Stimulated activated CD4-positive, alpha-beta T cell treated with anti-CD3 and anti-CD28 coated beads, Interleukin-1b, Interleukin-23, amount 100 ng/mL, for 24 hours (primary cell): Measurements from ENCODE around the gene PAX8.

ENCODE experiments used
- DNase-seq, 4 experiments: peaks; one replicate each; pipeline ENCODE4 v3.0.0-alpha.2; 2020; ENCODE audit warnings: low read depth in 4 of 4, low spot score in 1 of 4

Gene PAX8

GRCh38 chr2:113186433-113186796, 92.3 kb downstream of the PAX8 start:
- DNase-seq: no peak

GRCh38 chr2:113185664-113186432, 92.9 kb downstream of the PAX8 start:
- DNase-seq: no peak

- DNase-seq: no peak
These were observed 94.0 kb downstream of the PAX8 start for GRCh38 chr2:113184531-113185230.

GRCh38 chr2:113183703-113184102, 95.0 kb downstream of the PAX8 start:
- no peak for DNase-seq

GRCh38 chr2:113183264-113183663, 95.5 kb downstream of the PAX8 start:
- DNase-seq: no peak

- DNase-seq: no peak
These were observed 96.1 kb downstream of the PAX8 start for GRCh38 chr2:113182471-113183260.

- no peak for DNase-seq
These were observed 97.3 kb downstream of the PAX8 start for GRCh38 chr2:113181258-113182051.

GRCh38 chr2:113180131-113180946, 98.4 kb downstream of the PAX8 start:
- no peak for DNase-seq

GRCh38 chr2:113179446-113180045, 99.2 kb downstream of the PAX8 start:
- DNase-seq: no peak

- DNase-seq: peak in 2 of 4 experiments; percentile 45 to 46
These were observed 99.8 kb downstream of the PAX8 start for GRCh38 chr2:113178891-113179290.

- DNase-seq: no peak
These were observed 100.5 kb downstream of the PAX8 start for GRCh38 chr2:113178069-113178746.

- no peak for DNase-seq
These were observed 101.9 kb downstream of the PAX8 start for GRCh38 chr2:113176696-113177355.

- no peak for DNase-seq
These were observed 102.7 kb downstream of the PAX8 start for GRCh38 chr2:113175736-113176695.

GRCh38 chr2:113175042-113175628, 103.6 kb downstream of the PAX8 start:
- DNase-seq: peak in 1 of 4 experiments; percentile 57

GRCh38 chr2:113174376-113174750, 104.4 kb downstream of the PAX8 start:
- no peak for DNase-seq

GRCh38 chr2:113173542-113174375, 105.0 kb downstream of the PAX8 start, which contains the start of gene PSD4:
PSD4 (plus strand) TSS chr2:113173971; CDS start chr2:113182457, 8,486 bp downstream.
- DNase-seq: peak; percentile 47 to 82 (median 72)
